Activated CD4-positive, CD25-positive, alpha-beta regulatory T cell treated with anti-CD3 and anti-CD28 coated beads, Interleukin-2, amount 50 U/mL, for 24 hours (primary cell): Measurements from ENCODE around the gene AP5S1.
"Not testable (repeated sequence)": the region's sequence is repeated elsewhere in the genome, so short reads cannot be mapped to it uniquely, and the experiment has no call there.

Experiments used
- ATAC-seq, 2 donors: fragments of 150-1000 bp; cut with Tn5 transposase; one replicate each; pipeline ENCODE4 v1.10.0; 2021; ENCODE audit warnings: mild to moderate bottlenecking in 1 of 2, moderate library complexity in 1 of 2

The AP5S1 gene

GRCh38 chr20:3812975-3813847 lies 7.1 kb upstream of the AP5S1 start:
- ATAC-seq, result no peak

GRCh38 chr20:3813848-3814581 lies 6.3 kb upstream of the AP5S1 start:
- ATAC-seq, result no peak

- ATAC-seq, result no peak
Observed at GRCh38 chr20:3814928-3815495, 5.3 kb upstream of the AP5S1 start.

GRCh38 chr20:3815703-3816315 lies 4.5 kb upstream of the AP5S1 start:
- no peak for ATAC-seq

GRCh38 chr20:3818155-3819151 lies 1.9 kb upstream of the AP5S1 start:
- no peak for ATAC-seq

GRCh38 chr20:3819411-3820047 lies 818 bp upstream of the AP5S1 start:
- ATAC-seq, result no peak

- ATAC-seq, result no peak
Observed at GRCh38 chr20:3820901-3821727, 767 bp downstream of the AP5S1 start.

- ATAC-seq, result no peak
Observed at GRCh38 chr20:3821996-3822395, 1.6 kb downstream of the AP5S1 start.

- ATAC-seq, result no peak
Observed at GRCh38 chr20:3823881-3824280, 3.5 kb downstream of the AP5S1 start.

- no peak for ATAC-seq
Observed at GRCh38 chr20:3825526-3825925, 5.2 kb downstream of the AP5S1 start.

GRCh38 chr20:3826420-3826819 lies 6.1 kb downstream of the AP5S1 start:
- no peak for ATAC-seq

GRCh38 chr20:3828798-3829197 lies 8.5 kb downstream of the AP5S1 start:
- no peak for ATAC-seq

- not testable (repeated sequence) for ATAC-seq
Observed at GRCh38 chr20:3829891-3830290, 9.5 kb downstream of the AP5S1 start.

GRCh38 chr20:3836132-3836531 lies 15.8 kb downstream of the AP5S1 start:
- ATAC-seq, result no peak

GRCh38 chr20:3839328-3839727 lies 19.0 kb downstream of the AP5S1 start:
- ATAC-seq, result no peak

- ATAC-seq, result not testable (repeated sequence)
Observed at GRCh38 chr20:3840201-3840600, 19.9 kb downstream of the AP5S1 start.

GRCh38 chr20:3842348-3842930 lies 22.1 kb downstream of the AP5S1 start:
- no peak for ATAC-seq

- no peak for ATAC-seq
Observed at GRCh38 chr20:3843490-3843889, 23.1 kb downstream of the AP5S1 start.

GRCh38 chr20:3843990-3844619 lies 23.8 kb downstream of the AP5S1 start:
- ATAC-seq, result not testable (repeated sequence)

GRCh38 chr20:3846378-3846739 lies 26.0 kb downstream of the AP5S1 start:
- no peak for ATAC-seq
